Keratinocyte (primary cell): ENCODE measurements around the gene ZSCAN22. TPM values are rescaled to one million over a fixed set of nuclear protein-coding genes. Genes with fewer than 3 reads are reported as not detected.

Experiments used
- DNase-seq: peaks from one replicate; pipeline ENCODE4 v3.0.0-alpha.2; 2011; ENCODE audit warnings: low read depth, missing footprints, low spot score
- FAIRE-seq: peaks from 2 replicates; lab custom pipeline; 2011; peaks lifted over from hg19 to GRCh38; lab: Jason Lieb, UNC
- H2AFZ ChIP-seq: 2 replicates; pipeline ENCODE4 v1.6.0; 2012; ENCODE audit warnings: low read length, control low read depth, inconsistent platforms; ENCODE audit not compliant: control insufficient read depth
- H3K27ac ChIP-seq: 2 replicates; pipeline ENCODE4 v1.5.1; 2011; ENCODE audit warnings: low read length; ENCODE audit not compliant: control insufficient read depth, insufficient read depth
- H3K27me3 ChIP-seq: 3 replicates; pipeline ENCODE4 v1.6.0; 2011; ENCODE audit warnings: low read length; ENCODE audit not compliant: control insufficient read depth, insufficient read depth; ENCODE audit errors: extremely low read depth
- H3K36me3 ChIP-seq, 2 experiments: 2 replicates in 1 of 2; 3 replicates in 1 of 2; pipeline ENCODE4 v1.5.1; 2011; ENCODE audit warnings: low read length in 2 of 2, mild to moderate bottlenecking in 1 of 2; ENCODE audit not compliant: control insufficient read depth in 2 of 2, insufficient read depth in 2 of 2; ENCODE audit errors: extremely low read depth in 1 of 2
- H3K4me1 ChIP-seq: 3 replicates; pipeline ENCODE4 v1.5.1; 2011; ENCODE audit warnings: low read length; ENCODE audit not compliant: control insufficient read depth, insufficient read depth; ENCODE audit errors: extremely low read depth
- H3K4me2 ChIP-seq: 3 replicates; pipeline ENCODE4 v1.6.0; 2011; ENCODE audit warnings: low read depth, low read length; ENCODE audit not compliant: control insufficient read depth, insufficient read depth; ENCODE audit errors: extremely low read depth
- H3K4me3 ChIP-seq, 3 experiments: fragments of 200-600 bp in 1 of 3; sonication (generic) in 1 of 3; 2 replicates in 2 of 3; 3 replicates in 1 of 3; pipeline ENCODE4 v1.5.1; 2011 to 2016; ENCODE audit warnings: low read length in 3 of 3, mild to moderate bottlenecking in 3 of 3, control low read depth in 2 of 3, inconsistent platforms in 1 of 3, low read depth in 1 of 3, mixed read lengths in 1 of 3, mixed run types in 1 of 3, moderate library complexity in 1 of 3; ENCODE audit not compliant: control insufficient read depth in 2 of 3, insufficient read depth in 2 of 3; ENCODE audit errors: extremely low read depth in 1 of 3
- H3K79me2 ChIP-seq: 2 replicates; pipeline ENCODE4 v1.6.0; 2012; ENCODE audit warnings: low read length; ENCODE audit not compliant: control insufficient read depth, insufficient read depth
- H3K9ac ChIP-seq: 3 replicates; pipeline ENCODE4 v1.6.0; 2011; ENCODE audit warnings: low read length; ENCODE audit not compliant: control insufficient read depth, insufficient read depth; ENCODE audit errors: extremely low read depth
- H3K9me1 ChIP-seq: 3 replicates; pipeline ENCODE4 v1.6.0; 2011; ENCODE audit warnings: low read length; ENCODE audit not compliant: control insufficient read depth, insufficient read depth; ENCODE audit errors: extremely low read depth
- H3K9me3 ChIP-seq: 2 replicates; pipeline ENCODE4 v1.5.1; 2012; ENCODE audit warnings: low read depth, low read length; ENCODE audit not compliant: control insufficient read depth
- H4K20me1 ChIP-seq: 3 replicates; pipeline ENCODE4 v1.6.0; 2011; ENCODE audit warnings: low read length; ENCODE audit not compliant: control insufficient read depth, insufficient read depth; ENCODE audit errors: extremely low read depth
- CTCF ChIP-seq, 3 experiments: IDR thresholded peaks in 1 of 3; conservative IDR thresholded peaks in 1 of 3; optimal IDR thresholded peaks in 1 of 3; 2 replicates in 2 of 3; 3 replicates in 1 of 3; pipeline versions ENCODE3 to v1.5.1; 2011; ENCODE audit warnings: low read length in 3 of 3, mild to moderate bottlenecking in 3 of 3, moderate library complexity in 2 of 3, control low read depth in 1 of 3, inconsistent platforms in 1 of 3; ENCODE audit not compliant: insufficient read depth in 2 of 3; ENCODE audit errors: extremely low read depth in 1 of 3
- EZH2 ChIP-seq: IDR thresholded peaks from one replicate; pipeline ENCODE4 v1.6.1; 2012; ENCODE audit warnings: inconsistent platforms, mild to moderate bottlenecking, low read length, moderate library complexity
- dilution Hi-C: fragments of 300-500 bp; cut with MboI; formaldehyde crosslinking; loops from one replicate; pipeline ENCODE4 v1.7.0; 2020; ENCODE audit warnings: low sequenced_read_pairs; ENCODE audit not compliant: extremely low pct_ligation_motif_present
- polyA plus RNA-seq, 5 experiments: library from polyadenylated mRNA; depleted of rRNA in 3 of 5; stranded (reverse) in 3 of 5; stranded (forward) in 1 of 5; unstranded in 1 of 5; fragments of >200 nt; gene quantifications; 1 replicate in 1 of 5; 2 replicates in 3 of 5; 3 replicates in 1 of 5; pipeline versions ENCODE4 v1.2.1 to v1.2.3, GENCODE V29; 2011 to 2012; ENCODE audit warnings: missing spikeins in 2 of 5, low read depth in 1 of 5, low replicate concordance in 1 of 5

ZSCAN22 gene
- polyA plus RNA-seq, 1 donor (not counting 4 experiments of a cell fraction or from before 2014, with no cell fraction given), result 2.5 TPM

DNA sequence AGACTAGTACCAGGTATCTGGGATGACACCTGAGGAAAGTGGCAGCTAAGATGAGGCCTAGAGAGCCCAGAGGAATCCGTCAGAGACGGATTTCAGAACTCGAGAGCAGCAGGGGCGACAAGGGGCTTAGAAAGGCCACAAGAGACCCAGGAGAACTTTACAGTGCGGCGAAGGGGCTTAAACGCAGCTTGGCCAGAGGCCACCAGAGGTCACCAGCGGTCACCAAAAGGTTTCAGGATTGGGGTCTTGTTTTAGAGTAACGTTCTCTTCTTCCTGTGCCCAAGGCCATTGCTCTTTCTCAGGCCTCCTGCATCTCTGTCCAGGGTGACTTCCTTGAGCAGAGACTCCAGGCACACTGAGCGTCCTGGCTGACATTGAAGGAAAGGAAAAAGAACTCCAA, 2.2 kb downstream of the ZSCAN22 start:
- TF ChIP-seq CTCF (optimal IDR thresholded peaks at IDR 0.05 in 1 of 3, IDR thresholded peaks at IDR 0.05 in 1 of 3, conservative IDR thresholded peaks at IDR 0.05 in 1 of 3; ENCODE audit: extremely low read depth in 1 of 3, insufficient read depth in 2 of 3, low read length in 3 of 3) (peak in 2 of 3 experiments; percentile 14 to 25), EZH2 (no peak)
- Histone ChIP-seq H3K9me3 (no peaks in the 10 kb centered on the region), H3K4me1 (peaks cover 28% of the 10 kb centered on the region), H3K27ac (no peak overlapping the region), H3K9ac (no peak overlapping the region), H3K9me1 (peaks cover 2% of the 10 kb centered on the region), H4K20me1 (no peaks in the 10 kb centered on the region), H3K27me3 (no peaks in the 10 kb centered on the region), H3K79me2 (peaks cover 43% of the 10 kb centered on the region), H2AFZ (no peak overlapping the region), H3K4me2 (no peak overlapping the region), H3K36me3 (peaks cover 5 to 7% of the 10 kb centered on the region in 2 experiments), H3K4me3 (no peak overlapping the region)
- DNase-seq (no peak), FAIRE-seq (no peak)
- dilution Hi-C loops, result no loop called here

GRCh38 chr19:58330458-58330857, 3.7 kb downstream of the ZSCAN22 start:
- H3K4me2 ChIP-seq, result no peak overlapping the region
- dilution Hi-C loops, result no loop called here
- H3K9ac ChIP-seq, result no peak overlapping the region
- DNase-seq (no peak), FAIRE-seq (peak; percentile 55)
- no peak overlapping the region for H2AFZ ChIP-seq
- H3K27me3 ChIP-seq, result no peaks in the 10 kb centered on the region
- H3K36me3 ChIP-seq, result peaks cover 3 to 5% of the 10 kb centered on the region in 2 experiments
- H3K79me2 ChIP-seq, result peaks cover 34% of the 10 kb centered on the region
- no peak for TF ChIP-seq CTCF (optimal IDR thresholded peaks at IDR 0.05 in 1 of 3, IDR thresholded peaks at IDR 0.05 in 1 of 3, conservative IDR thresholded peaks at IDR 0.05 in 1 of 3; ENCODE audit: extremely low read depth in 1 of 3, insufficient read depth in 2 of 3, low read length in 3 of 3)
- TF ChIP-seq EZH2, result no peak
- no peak overlapping the region for H3K27ac ChIP-seq
- H3K9me1 ChIP-seq, result peaks cover under 1% of the 10 kb centered on the region
- H3K4me3 ChIP-seq, result no peak overlapping the region
- H3K9me3 ChIP-seq, result no peaks in the 10 kb centered on the region
- H4K20me1 ChIP-seq, result no peaks in the 10 kb centered on the region
- peaks cover 23% of the 10 kb centered on the region for H3K4me1 ChIP-seq
